Liver (tissue), 9 donors: ENCODE results near the gene EPB41L3. TPM values are rescaled to one million over a fixed set of nuclear protein-coding genes. Genes with fewer than 3 reads are reported as not detected.

Experiments
- DNase-seq: peaks from one replicate; pipeline ENCODE4 v3.0.0-alpha.2; 2017; ENCODE audit warnings: low spot score
- H3K27ac ChIP-seq, 2 donors: one replicate each; pipeline ENCODE4 v1.7.0; 2013; ENCODE audit warnings: inconsistent platforms in 2 of 2, low read length in 2 of 2, control low read depth in 1 of 2, low read depth in 1 of 2, mild to moderate bottlenecking in 1 of 2
- H3K27me3 ChIP-seq, 4 donors: one replicate each; pipeline versions ENCODE4 v1.6.1 to v1.7.0; 2013; ENCODE audit warnings: low read length in 3 of 4, inconsistent platforms in 1 of 4, mild to moderate bottlenecking in 1 of 4, moderate library complexity in 1 of 4; ENCODE audit not compliant: control insufficient read depth in 4 of 4, insufficient read depth in 4 of 4
- H3K36me3 ChIP-seq, 4 donors: one replicate each; pipeline versions ENCODE4 v1.6.1 to v1.7.0; 2013; ENCODE audit warnings: low read length in 3 of 4, mild to moderate bottlenecking in 3 of 4, low read depth in 1 of 4, moderate library complexity in 1 of 4; ENCODE audit not compliant: control insufficient read depth in 4 of 4, insufficient read depth in 3 of 4
- H3K4me1 ChIP-seq, 4 donors: one replicate each; pipeline versions ENCODE4 v1.6.1 to v1.7.0; 2013; ENCODE audit warnings: low read length in 3 of 4, mild to moderate bottlenecking in 3 of 4, moderate library complexity in 1 of 4; ENCODE audit not compliant: control insufficient read depth in 4 of 4, insufficient read depth in 4 of 4
- H3K4me3 ChIP-seq, 3 donors: one replicate each; pipeline versions ENCODE4 v1.6.1 to v1.7.0; 2013; ENCODE audit warnings: low read length in 3 of 3, control low read depth in 1 of 3, low read depth in 1 of 3, mild to moderate bottlenecking in 1 of 3
- H3K9ac ChIP-seq, 2 donors: one replicate each; pipeline ENCODE4 v1.7.0; 2013; ENCODE audit warnings: low read length in 2 of 2, mild to moderate bottlenecking in 2 of 2, moderate library complexity in 2 of 2, control low read depth in 1 of 2, low read depth in 1 of 2
- H3K9me3 ChIP-seq, 4 donors: one replicate each; pipeline versions ENCODE4 v1.6.1 to v1.7.0; 2013; ENCODE audit warnings: low read length in 3 of 4; ENCODE audit not compliant: control insufficient read depth in 4 of 4
- EGR1 ChIP-seq, 2 donors: IDR thresholded peaks; 2 replicates each; pipeline ENCODE4 v1.6.1; 2016 to 2018; ENCODE audit warnings: antibody characterized with exemption in 2 of 2, low read depth in 2 of 2
- FOXA1 ChIP-seq: IDR thresholded peaks from 2 replicates; pipeline ENCODE4 v1.6.1; 2016; ENCODE audit warnings: antibody characterized with exemption
- FOXA2 ChIP-seq: IDR thresholded peaks from 2 replicates; pipeline ENCODE4 v1.6.1; 2016; ENCODE audit warnings: antibody characterized with exemption
- GABPA ChIP-seq, 2 donors: IDR thresholded peaks in 1 of 2; conservative IDR thresholded peaks in 1 of 2; 2 replicates each; pipeline ENCODE4 v1.6.1; 2016; ENCODE audit warnings: antibody characterized with exemption in 2 of 2, mild to moderate bottlenecking in 1 of 2, moderate library complexity in 1 of 2
- HNF4A ChIP-seq, 2 donors: conservative IDR thresholded peaks; 2 replicates each; pipeline ENCODE4 v1.6.1; 2016; ENCODE audit warnings: antibody characterized with exemption in 2 of 2, mild to moderate bottlenecking in 2 of 2
- HNF4G ChIP-seq: IDR thresholded peaks from 2 replicates; pipeline ENCODE4 v1.6.1; 2016; ENCODE audit warnings: antibody characterized with exemption
- JUND ChIP-seq, 2 donors: IDR thresholded peaks; 2 replicates each; pipeline ENCODE4 v1.6.1; 2016; ENCODE audit warnings: antibody characterized with exemption in 2 of 2
- MAX ChIP-seq: IDR thresholded peaks from 2 replicates; pipeline ENCODE4 v1.6.1; 2016; ENCODE audit warnings: antibody characterized with exemption
- NR2F2 ChIP-seq: IDR thresholded peaks from 2 replicates; pipeline ENCODE4 v1.6.1; 2016; ENCODE audit warnings: antibody characterized with exemption
- RAD21 ChIP-seq, 2 donors: IDR thresholded peaks; 2 replicates each; pipeline ENCODE4 v1.6.1; 2016; ENCODE audit warnings: antibody characterized with exemption in 2 of 2, mild to moderate bottlenecking in 2 of 2
- RXRA ChIP-seq, 2 donors: IDR thresholded peaks; 2 replicates each; pipeline ENCODE4 v1.6.1; 2017 to 2018; ENCODE audit warnings: antibody characterized with exemption in 2 of 2, mild to moderate bottlenecking in 1 of 2
- SP1 ChIP-seq: IDR thresholded peaks from 2 replicates; pipeline ENCODE4 v1.6.1; 2018; ENCODE audit warnings: antibody characterized with exemption, mild to moderate bottlenecking
- TAF1 ChIP-seq: conservative IDR thresholded peaks from 2 replicates; pipeline ENCODE4 v1.6.1; 2016; ENCODE audit warnings: antibody characterized with exemption, mild to moderate bottlenecking
- YY1 ChIP-seq: IDR thresholded peaks from 2 replicates; pipeline ENCODE4 v1.6.1; 2016; ENCODE audit warnings: antibody characterized with exemption, mild to moderate bottlenecking
- ZBTB33 ChIP-seq: IDR thresholded peaks from 2 replicates; pipeline ENCODE4 v1.6.1; 2016; ENCODE audit warnings: antibody characterized with exemption
- WGBS: extraction: QIAGEN DNeasy Blood & Tissue Kit; methylation state at CpG from one replicate; pipeline ENCODE4 v1.1.7; 2013; 5-methylcytosine and 5-hydroxymethylcytosine counted together
- polyA plus RNA-seq, 2 donors: library from polyadenylated mRNA; stranded (reverse) in 1 of 2; unstranded in 1 of 2; fragments of 200-250 nt in 1 of 2; fragments of >200 nt in 1 of 2; fragmentation: Nextera tagmentation in 1 of 2; extraction: Ambion mirVana in 1 of 2; gene quantifications; one replicate each; pipeline versions ENCODE4 v1.2.1 to v1.2.3, GENCODE V29; 2013 to 2015
- total RNA-seq, 2 donors: library from RNA; depleted of rRNA; stranded (reverse); fragments of >200 nt; gene quantifications; one replicate each; pipeline ENCODE4 v1.2.3, GENCODE V29; 2014
- TF ChIP-seq, protein P1 (sequence below): IDR thresholded peaks from 2 replicates; pipeline ENCODE4 v1.6.1; 2016; ENCODE audit warnings: antibody characterized with exemption, mild to moderate bottlenecking
- TF ChIP-seq, protein P2 (sequence below): IDR thresholded peaks from 2 replicates; pipeline ENCODE4 v1.6.1; 2016; ENCODE audit warnings: antibody characterized with exemption
- donor health status: healthy.
- donor health status: healthy.
- donor health status: healthy.
- donor health status: healthy.
- donor health status: healthy.

The EPB41L3 gene
- total and polyA plus RNA-seq, 4 donors: 1.4 to 14.5 (median 5.1) TPM

GRCh38 chr18:5370332-5370731, 173.5 kb downstream of the EPB41L3 start:
- H3K27ac ChIP-seq: no peak overlapping the region
- H3K36me3 ChIP-seq: no peaks in the 10 kb centered on the region
- 70% methylated on average over 1 of the region's 1 CpG for WGBS
- peaks cover 0 to 3% (median 0%) of the 10 kb centered on the region in 4 donors for H3K9me3 ChIP-seq
- H3K4me1 ChIP-seq: no peaks in the 10 kb centered on the region
- TF ChIP-seq HNF4A (conservative IDR thresholded peaks at IDR 0.05): no peak
- TF ChIP-seq, protein P1, sequence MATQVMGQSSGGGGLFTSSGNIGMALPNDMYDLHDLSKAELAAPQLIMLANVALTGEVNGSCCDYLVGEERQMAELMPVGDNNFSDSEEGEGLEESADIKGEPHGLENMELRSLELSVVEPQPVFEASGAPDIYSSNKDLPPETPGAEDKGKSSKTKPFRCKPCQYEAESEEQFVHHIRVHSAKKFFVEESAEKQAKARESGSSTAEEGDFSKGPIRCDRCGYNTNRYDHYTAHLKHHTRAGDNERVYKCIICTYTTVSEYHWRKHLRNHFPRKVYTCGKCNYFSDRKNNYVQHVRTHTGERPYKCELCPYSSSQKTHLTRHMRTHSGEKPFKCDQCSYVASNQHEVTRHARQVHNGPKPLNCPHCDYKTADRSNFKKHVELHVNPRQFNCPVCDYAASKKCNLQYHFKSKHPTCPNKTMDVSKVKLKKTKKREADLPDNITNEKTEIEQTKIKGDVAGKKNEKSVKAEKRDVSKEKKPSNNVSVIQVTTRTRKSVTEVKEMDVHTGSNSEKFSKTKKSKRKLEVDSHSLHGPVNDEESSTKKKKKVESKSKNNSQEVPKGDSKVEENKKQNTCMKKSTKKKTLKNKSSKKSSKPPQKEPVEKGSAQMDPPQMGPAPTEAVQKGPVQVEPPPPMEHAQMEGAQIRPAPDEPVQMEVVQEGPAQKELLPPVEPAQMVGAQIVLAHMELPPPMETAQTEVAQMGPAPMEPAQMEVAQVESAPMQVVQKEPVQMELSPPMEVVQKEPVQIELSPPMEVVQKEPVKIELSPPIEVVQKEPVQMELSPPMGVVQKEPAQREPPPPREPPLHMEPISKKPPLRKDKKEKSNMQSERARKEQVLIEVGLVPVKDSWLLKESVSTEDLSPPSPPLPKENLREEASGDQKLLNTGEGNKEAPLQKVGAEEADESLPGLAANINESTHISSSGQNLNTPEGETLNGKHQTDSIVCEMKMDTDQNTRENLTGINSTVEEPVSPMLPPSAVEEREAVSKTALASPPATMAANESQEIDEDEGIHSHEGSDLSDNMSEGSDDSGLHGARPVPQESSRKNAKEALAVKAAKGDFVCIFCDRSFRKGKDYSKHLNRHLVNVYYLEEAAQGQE: peak; percentile 84
- no peak overlapping the region for H3K4me3 ChIP-seq
- no peak overlapping the region for H3K9ac ChIP-seq
- no peak for DNase-seq
- no peaks in the 10 kb centered on the region for H3K27me3 ChIP-seq

- Histone ChIP-seq H3K4me3 (no peak overlapping the region), H3K9me3 (peaks cover 0 to 3% (median 0%) of the 10 kb centered on the region in 4 donors), H3K27ac (no peak overlapping the region), H3K9ac (no peak overlapping the region), H3K36me3 (no peaks in the 10 kb centered on the region), H3K27me3 (no peaks in the 10 kb centered on the region), H3K4me1 (no peaks in the 10 kb centered on the region)
- no peak for DNase-seq
- no peak for TF ChIP-seq GABPA (IDR thresholded peaks at IDR 0.05 in 1 of 2, conservative IDR thresholded peaks at IDR 0.05 in 1 of 2)
- TF ChIP-seq, protein P2, sequence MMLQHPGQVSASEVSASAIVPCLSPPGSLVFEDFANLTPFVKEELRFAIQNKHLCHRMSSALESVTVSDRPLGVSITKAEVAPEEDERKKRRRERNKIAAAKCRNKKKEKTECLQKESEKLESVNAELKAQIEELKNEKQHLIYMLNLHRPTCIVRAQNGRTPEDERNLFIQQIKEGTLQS: no peak
- TF ChIP-seq FOXA1: no peak
- no peak for TF ChIP-seq SP1
- TF ChIP-seq ZBTB33: no peak
- no peak for TF ChIP-seq MAX
- no peak for TF ChIP-seq TAF1
- no peak for TF ChIP-seq RAD21 (IDR thresholded peaks at IDR 0.05)
- TF ChIP-seq, protein P1: no peak
- no peak for TF ChIP-seq NR2F2
- TF ChIP-seq EGR1 (IDR thresholded peaks at IDR 0.05; ENCODE audit: low read depth in 2 of 2): no peak
- TF ChIP-seq FOXA2: no peak
- no peak for TF ChIP-seq RXRA (IDR thresholded peaks at IDR 0.05)
- TF ChIP-seq JUND (IDR thresholded peaks at IDR 0.05): no peak
- no peak for TF ChIP-seq YY1
- no peak for TF ChIP-seq HNF4G
- no peak for TF ChIP-seq HNF4A (conservative IDR thresholded peaks at IDR 0.05)
- 69% methylated on average over 2 of the region's 2 CpGs for WGBS
Measured at GRCh38 chr18:5369513-5369912, 174.3 kb downstream of the EPB41L3 start.
